Amniotic epithelial cell (primary cell): ENCODE data around the gene SMYD3.
"Not testable (repeated sequence)": the region's sequence is repeated elsewhere in the genome, so short reads cannot be mapped to it uniquely, and the experiment has no call there.

Experiments
- DNase-seq: peaks from one replicate; pipeline ENCODE4 v3.0.0-alpha.2; 2010; ENCODE audit warnings: low read depth

Gene SMYD3

GRCh38 chr1:246107516-246108277, 399.4 kb downstream of the SMYD3 start:
- DNase-seq, result no peak

- peak; percentile 18 for DNase-seq
Observed at GRCh38 chr1:246106342-246106763, 400.7 kb downstream of the SMYD3 start.

- no peak for DNase-seq
Observed at GRCh38 chr1:246104927-246105326, 402.2 kb downstream of the SMYD3 start.

- no peak for DNase-seq
Observed at GRCh38 chr1:246099570-246099969, 407.5 kb downstream of the SMYD3 start.

GRCh38 chr1:246096356-246096755, 410.7 kb downstream of the SMYD3 start:
- no peak for DNase-seq

DNA sequence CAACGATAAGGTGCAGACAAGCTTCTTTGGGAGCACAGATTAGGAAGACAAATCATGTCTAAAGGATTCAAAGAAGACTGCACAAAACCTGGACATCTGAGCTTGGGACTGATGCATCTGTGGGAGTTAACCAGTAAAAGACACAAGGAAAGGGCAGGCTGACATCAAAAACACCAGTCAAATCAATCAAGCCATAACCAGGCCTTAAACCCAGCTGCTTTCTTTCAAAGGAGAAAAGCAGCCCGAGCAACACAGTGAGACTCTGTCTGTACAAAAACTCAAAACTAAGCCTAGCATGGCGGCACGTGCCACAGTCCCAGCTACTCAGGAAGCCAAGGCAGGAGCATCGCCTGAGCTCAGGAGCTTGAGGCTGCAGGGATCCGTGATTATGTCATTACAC, 411.6 kb downstream of the SMYD3 start:
- no peak for DNase-seq

GRCh38 chr1:246093230-246093629, 413.8 kb downstream of the SMYD3 start:
- no peak for DNase-seq

GRCh38 chr1:246092136-246092535, 414.9 kb downstream of the SMYD3 start:
- no peak for DNase-seq

DNA sequence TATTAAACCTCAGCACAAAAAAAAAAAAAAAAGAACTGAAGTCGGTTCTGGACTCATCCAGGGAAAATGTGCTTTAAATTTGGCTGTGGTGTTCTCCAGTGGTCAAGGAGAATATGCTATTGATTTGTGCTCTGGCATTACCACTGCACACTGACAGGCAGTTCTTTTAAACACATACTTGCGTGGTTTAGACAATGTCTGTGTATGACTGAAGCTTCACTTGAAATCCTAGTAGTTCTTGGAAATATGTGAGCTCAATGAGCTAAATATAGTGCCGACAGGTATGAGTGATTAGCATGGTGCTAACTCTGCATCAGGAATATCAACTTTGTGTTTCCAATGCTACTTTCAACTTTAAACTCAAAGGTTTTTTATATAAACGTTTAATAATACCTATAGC, 415.6 kb downstream of the SMYD3 start:
- DNase-seq, result no peak

- no peak for DNase-seq
Observed at GRCh38 chr1:246086191-246086590, 420.9 kb downstream of the SMYD3 start.

GRCh38 chr1:246083416-246083815, 423.7 kb downstream of the SMYD3 start:
- no peak for DNase-seq

DNA sequence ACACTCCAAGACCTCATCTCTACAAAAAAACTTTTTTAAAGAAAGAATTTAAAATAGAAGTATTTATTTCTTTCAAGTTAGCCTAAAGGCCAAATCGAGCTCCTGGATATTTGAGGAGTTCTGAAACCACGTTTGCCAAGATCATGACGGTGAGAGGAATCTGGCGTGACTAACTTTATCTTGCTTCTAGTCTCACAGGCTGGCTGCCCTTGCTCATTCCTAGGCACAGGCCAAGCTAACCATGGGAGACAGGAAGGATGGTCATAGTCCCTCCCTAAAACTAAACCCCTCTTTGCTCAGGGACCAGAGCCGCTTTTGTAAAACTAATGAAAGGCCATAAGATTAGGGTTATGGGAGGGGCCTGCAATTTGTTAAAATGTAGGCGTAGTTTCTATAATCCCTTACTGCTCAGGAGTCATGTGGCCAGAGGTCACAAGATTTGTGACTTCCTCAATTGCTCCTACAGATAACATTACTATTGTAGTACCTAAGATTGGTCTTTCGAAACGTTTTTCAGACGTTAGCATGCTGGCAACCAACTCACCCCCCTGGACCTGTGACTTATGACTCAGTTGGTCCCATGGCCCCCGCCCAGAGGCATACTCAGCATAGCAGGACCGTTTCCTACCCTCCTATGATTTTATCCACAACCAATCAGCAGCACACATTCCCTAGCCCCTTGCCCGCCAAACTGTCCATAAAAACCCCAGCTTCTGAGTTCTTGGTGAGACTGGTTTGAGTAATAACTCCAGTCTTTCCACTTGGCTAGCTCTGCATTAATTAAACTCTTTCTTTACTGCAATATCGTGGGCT, 425.0 kb downstream of the SMYD3 start:
- no peak for DNase-seq

DNA sequence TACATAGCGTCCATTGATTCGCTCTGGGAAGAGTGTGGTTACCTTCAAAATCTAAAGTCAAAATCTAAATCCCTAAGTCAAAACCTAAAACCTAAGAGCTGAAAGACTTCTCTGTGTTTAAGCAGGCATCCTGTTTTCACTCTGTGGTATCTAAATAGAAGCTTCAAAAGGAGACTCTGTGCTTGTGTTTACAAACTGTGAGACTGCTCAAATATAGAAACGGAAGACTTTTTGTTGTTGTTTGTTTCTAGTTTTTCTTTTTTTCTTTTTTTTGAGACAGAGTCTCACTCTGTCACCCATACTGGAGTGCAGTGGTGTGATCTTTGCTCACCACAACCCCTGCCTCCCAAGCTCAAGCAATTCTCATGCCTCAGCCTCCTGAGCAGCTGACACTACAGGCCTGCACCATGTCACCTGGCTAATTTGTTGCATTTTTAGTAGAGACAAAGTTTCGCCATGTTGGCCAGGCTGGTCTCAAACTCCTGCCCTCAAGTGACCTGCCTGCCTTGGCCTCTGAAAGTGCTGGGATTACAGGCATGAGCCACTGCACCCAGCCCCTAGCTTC, 425.9 kb downstream of the SMYD3 start:
- no peak for DNase-seq

GRCh38 chr1:246080031-246080430, 427.0 kb downstream of the SMYD3 start:
- no peak for DNase-seq

GRCh38 chr1:246078888-246079252, 428.2 kb downstream of the SMYD3 start:
- DNase-seq, result no peak

GRCh38 chr1:246078126-246078887, 428.8 kb downstream of the SMYD3 start:
- DNase-seq, result no peak

- DNase-seq, result no peak
Observed at GRCh38 chr1:246077476-246077875, 429.6 kb downstream of the SMYD3 start.

DNA sequence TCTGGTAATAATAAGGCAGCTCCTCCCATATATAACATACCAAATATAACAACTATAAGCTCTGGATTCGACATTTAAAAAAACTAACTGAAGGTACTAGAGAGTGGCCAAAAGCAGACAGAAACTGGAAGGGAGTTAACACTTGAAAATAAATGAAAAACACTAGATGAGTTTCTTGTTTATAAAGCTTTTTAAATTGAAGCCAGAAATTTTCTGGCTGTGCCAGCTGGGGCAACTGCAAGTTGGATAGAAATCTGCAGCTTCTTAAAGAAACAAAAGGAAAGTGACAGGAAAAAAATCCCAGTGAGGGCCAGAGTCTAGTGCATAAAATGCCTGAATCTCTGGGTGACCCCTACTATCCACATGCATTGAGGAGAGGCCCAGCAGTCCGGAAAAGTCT, 432.7 kb downstream of the SMYD3 start:
- DNase-seq, result no peak

DNA sequence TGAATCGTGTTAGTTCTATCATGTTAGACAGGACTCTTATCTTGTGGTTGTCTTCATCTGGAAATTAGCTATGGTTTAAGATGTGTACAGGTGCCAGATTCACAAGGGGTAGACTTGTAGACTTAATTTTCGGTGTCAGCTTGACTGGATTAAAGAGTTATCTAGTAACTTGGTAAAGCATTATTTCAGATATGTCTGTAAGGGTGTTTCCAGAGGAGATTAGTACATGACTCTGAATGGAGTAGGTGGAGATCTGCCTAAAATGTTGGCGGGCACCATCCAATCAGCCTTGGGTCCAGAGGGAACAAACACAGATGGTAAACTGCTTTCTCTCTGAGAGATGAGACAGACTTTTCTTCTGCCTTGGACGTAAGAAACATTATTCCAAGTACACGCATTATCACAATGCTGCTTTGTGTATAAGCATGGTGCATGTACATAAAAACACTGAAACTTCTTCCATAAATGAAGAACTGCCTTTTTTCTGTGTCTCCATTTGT, 434.6 kb downstream of the SMYD3 start:
- no peak for DNase-seq

GRCh38 chr1:246071981-246072380, 435.1 kb downstream of the SMYD3 start:
- DNase-seq, result not testable (repeated sequence)

DNA sequence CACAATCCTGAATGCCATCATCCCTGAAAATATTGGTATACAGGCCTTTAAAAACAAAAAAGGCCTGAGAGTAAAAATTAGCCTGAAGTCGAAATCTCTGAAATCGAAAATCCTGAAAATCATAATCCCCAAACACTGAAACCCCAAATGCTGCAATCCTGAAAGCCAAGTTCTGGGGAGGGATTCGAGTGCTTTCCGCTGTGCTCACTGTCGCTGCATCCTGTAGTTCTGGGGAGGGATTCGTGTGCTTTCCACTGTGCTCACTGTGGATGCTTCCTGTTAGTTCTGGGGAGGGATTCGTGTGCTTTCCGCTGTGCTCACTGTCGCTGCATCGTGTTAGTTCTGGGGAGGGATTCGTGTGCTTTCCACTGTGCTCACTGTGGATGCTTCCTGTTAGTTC, 435.5 kb downstream of the SMYD3 start:
- DNase-seq, result not testable (repeated sequence)

DNA sequence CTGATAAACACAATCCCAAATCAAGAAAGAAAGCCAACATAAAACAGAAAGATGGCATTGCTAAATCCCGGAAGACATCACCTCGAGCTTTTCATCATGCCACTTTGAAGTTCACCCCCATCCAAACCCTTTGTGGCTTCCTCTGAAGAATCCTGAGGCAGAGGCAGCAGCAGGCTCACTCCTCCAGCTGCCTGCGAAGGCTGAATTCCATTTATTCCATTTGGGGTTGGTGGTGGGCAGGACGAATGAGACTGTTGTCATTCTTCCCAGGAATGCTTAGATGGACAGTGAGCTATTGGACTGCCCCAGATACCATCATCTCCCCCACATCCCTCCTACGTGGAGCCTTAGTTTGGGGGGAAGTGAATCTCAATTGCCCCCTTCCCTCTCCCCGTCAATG, 437.5 kb downstream of the SMYD3 start:
- peak; percentile 6 for DNase-seq
